Activated T-cell treated with anti-CD3 and anti-CD28 coated beads for 4 hours (primary cell): ENCODE measurements around the gene APOOL.
"Not testable (repeated sequence)": the region's sequence is repeated elsewhere in the genome, so short reads cannot be mapped to it uniquely, and the experiment has no call there.

Experiments
- DNase-seq: peaks from one replicate; pipeline ENCODE4 v3.0.0-alpha.2; 2020

The APOOL gene, protein sequence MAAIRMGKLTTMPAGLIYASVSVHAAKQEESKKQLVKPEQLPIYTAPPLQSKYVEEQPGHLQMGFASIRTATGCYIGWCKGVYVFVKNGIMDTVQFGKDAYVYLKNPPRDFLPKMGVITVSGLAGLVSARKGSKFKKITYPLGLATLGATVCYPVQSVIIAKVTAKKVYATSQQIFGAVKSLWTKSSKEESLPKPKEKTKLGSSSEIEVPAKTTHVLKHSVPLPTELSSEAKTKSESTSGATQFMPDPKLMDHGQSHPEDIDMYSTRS

GRCh38 chrX:85003655-85004244 is at the start of gene APOOL:
APOOL (plus strand) TSS chrX:85003877; CDS start chrX:85003913, 36 bp downstream.
- DNase-seq: peak; percentile 53

GRCh38 chrX:84956304-84956703 is 47.4 kb upstream of the APOOL start:
- DNase-seq: no peak

GRCh38 chrX:84974803-84975202 is 28.9 kb upstream of the APOOL start:
- no peak for DNase-seq

GRCh38 chrX:84991739-84992138 is 11.9 kb upstream of the APOOL start:
- DNase-seq: not testable (repeated sequence)

GRCh38 chrX:84993150-84993549 is 10.5 kb upstream of the APOOL start:
- no peak for DNase-seq

- DNase-seq: no peak
Observed at GRCh38 chrX:85001344-85001743, 2.3 kb upstream of the APOOL start.

- DNase-seq: no peak
Observed at GRCh38 chrX:85004255-85004654, 578 bp downstream of the APOOL start.

- DNase-seq: no peak
Observed at GRCh38 chrX:85012098-85012497, 8.4 kb downstream of the APOOL start.

DNA sequence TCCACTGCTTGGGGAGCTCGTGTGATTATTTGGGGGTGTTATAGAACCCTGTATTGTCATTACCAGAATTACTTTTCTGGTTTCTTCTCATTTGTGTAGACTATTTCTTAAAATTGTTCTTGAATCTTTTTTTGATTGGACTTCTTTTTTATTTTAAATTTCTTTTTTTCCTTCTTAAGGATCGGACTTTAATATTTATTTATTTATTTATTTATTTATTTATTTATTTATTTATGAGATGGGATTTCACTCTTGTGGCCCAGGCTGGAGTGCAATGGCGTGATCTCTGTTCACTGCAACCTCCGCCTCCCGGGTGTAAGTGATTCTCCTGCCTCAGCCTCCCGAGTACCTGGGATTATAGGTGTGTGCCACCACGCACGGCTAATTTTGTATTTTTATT is 11.7 kb downstream of the APOOL start:
- DNase-seq: not testable (repeated sequence)

DNA sequence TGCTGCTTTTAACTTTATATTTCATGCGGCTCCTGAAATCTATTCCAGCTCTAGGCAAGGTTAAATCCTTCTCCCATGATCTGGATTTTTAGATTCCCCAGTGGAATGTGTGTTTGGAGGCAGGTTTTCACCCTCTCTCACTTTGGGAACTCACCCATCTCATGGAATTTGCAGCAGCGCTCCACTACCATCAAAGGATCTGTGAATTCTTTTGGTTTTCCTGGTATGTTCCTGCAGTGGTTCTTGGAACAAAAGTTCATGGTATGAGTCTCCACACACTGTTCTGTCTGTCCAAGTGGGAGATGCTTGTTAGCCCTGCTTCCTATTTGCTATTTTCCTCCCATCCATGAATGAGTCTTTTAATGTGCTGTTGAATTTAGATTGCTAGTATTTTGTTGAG is 14.0 kb downstream of the APOOL start:
- DNase-seq: no peak

DNA sequence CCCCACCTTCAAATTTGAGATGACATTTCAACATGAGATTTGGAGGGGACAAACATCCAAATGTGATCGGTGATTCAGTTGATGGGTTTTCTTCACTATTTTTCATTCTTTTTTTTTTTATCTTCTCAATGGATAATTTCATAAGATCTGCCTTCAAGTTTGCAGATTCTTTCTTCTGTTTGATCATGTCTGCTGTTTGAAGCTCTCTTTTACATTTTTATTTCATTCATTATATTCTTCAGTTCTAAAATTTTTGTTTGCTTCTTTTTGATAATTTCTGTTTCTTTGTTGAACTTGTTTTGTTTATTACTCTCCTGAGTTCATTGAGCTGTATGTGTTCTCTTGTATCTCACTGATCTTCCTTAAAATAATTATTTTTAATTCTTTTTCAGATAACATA is 14.8 kb downstream of the APOOL start:
- no peak for DNase-seq

DNA sequence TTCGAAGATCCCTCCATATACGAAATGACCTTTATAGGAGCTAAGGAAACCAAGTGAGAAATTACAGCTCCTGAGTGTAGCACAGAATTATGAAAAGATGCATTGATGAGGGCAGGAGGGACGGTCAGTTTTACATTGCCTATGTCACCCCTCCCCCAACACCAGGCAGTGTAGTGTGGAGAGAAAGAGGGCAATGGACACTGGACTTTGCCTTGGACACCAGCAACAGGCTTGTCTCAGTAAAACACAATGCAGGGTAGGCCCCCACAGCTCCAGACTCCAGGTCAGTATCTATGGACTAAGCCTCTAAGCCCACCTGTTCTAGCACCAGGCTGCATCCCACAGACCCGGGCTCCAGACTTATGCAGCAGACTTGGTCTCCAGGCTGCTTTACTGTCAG is 16.5 kb downstream of the APOOL start:
- no peak for DNase-seq

GRCh38 chrX:85024044-85024443 is 20.4 kb downstream of the APOOL start:
- DNase-seq: no peak

DNA sequence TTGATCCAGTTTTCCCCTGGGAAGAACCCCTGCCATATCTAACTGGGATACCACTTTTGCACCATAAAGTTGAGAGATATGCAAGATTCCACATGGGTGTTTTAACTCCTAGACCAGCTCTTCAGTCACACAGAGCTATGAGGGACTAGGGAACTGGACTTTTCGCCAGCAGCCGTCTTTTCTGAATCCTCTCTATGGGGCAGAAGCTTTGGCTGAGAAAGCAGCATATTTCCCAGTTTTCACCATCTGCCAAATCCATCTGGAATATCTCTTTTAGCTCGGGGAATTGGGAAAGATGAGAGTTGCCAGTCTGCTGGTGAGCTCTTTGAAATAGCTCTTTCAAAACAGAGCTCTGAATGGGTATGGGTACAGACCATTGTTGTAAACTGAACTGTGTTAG is 20.9 kb downstream of the APOOL start:
- no peak for DNase-seq

GRCh38 chrX:85026170-85026569 is 22.5 kb downstream of the APOOL start:
- no peak for DNase-seq

DNA sequence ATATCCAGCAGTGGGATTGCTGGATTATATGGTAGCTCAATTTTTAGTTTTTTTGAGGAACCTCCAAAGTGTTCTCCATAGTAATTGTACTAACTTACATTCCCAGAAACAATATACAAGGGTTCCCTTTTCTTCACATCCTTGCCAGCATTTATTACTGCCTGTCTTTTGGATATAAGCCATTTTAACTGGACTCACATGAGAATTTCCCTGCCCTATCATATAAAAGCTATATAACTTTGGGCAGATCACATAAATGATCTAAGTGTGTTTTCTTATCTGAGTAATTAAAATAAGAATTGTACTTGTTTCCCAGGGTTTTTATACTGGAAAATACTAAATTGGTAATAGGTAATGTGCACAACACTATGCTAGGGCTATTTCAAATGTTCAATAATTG is 25.4 kb downstream of the APOOL start:
- no peak for DNase-seq

- DNase-seq: no peak
Observed at GRCh38 chrX:85031505-85031904, 27.8 kb downstream of the APOOL start.

DNA sequence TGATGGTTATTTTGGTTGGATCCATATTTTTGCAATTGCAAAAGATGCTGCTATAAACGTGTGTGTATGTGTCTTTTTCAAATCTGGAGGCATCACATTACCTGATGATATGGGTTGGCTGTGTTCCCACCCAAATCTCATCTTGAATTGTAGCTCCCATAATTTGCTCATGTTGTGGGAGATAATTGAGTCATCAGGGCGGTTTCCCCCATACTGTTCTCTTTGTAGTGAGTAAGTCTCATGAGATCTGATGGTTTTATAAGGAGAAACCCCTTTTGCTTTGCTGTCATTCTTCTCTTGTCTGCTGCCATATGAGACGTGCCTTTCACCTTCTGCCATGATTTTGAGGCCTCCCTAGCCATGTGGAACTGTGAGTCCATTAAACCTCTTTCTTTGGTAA is 33.4 kb downstream of the APOOL start:
- no peak for DNase-seq

DNA sequence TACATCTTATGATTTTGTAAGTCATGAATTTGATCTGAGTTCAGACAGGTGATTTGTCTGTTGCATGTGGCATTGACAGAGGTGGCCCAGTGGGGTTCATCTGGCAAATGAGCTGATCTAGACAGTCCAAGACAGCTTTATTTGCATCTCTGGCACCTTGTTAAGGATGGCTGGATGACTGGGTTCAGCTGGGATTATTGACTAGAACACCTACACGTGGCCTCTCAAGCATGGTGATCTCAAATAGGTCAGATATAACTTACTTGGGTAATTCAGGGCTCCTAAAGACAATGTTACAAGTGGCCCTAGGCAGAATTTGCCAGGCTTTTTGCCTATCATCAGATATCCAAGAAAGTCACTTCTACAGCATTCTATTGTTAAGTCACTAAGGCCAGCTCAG is 48.0 kb downstream of the APOOL start:
- no peak for DNase-seq

DNA sequence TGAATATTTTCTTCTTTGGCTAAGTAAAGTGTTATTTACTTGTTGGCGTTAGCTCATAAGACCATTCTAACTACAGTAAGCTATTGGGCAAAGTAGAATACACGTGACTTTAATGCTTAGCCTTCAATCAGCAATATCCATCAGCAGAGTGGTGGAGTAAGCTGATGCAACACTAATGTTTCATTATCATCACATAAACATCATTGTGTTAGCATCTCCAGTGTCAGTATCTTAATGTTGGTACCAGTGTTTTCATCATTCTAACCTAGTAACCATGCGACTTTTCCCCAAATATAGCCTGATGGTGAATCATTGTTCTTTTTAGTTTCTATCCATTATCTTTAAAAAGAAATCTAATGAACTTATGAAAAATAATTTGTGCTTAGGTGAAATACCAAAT is 48.5 kb downstream of the APOOL start:
- DNase-seq: no peak

- DNase-seq: no peak
Observed at GRCh38 chrX:85052636-85053343, 49.1 kb downstream of the APOOL start.

GRCh38 chrX:85065512-85066198 is 62.0 kb downstream of the APOOL start:
- no peak for DNase-seq

DNA sequence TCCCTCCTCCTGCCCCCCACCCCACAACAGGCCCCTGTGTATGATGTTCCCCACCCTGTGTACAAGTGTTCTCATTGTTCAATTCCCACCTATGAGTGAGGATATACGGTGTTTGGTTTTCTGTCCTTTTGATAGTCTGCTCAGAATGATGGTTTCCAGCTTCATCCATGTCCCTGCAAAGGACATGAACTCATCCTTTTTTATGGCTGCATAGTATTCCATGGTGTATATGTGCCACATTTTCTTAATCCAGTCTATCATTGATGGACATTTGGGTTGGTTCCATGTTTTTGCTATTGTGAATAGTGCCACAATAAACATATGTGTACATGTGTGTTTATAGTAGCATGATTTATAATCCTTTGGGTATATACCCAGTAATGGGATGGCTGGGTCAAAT is 73.6 kb downstream of the APOOL start:
- not testable (repeated sequence) for DNase-seq
